NCI-H524 treated with DMSO at 0.1 percent for 48 hours (cell line): ENCODE measurements around the gene AUTS2.
"Not testable (repeated sequence)": the region's sequence is repeated elsewhere in the genome, so short reads cannot be mapped to it uniquely, and the experiment has no call there.

Experiments
- DNase-seq: peaks from one replicate; lab custom pipeline; 2025; lab: John Stamatoyannopoulos, UW

The AUTS2 gene

DNA sequence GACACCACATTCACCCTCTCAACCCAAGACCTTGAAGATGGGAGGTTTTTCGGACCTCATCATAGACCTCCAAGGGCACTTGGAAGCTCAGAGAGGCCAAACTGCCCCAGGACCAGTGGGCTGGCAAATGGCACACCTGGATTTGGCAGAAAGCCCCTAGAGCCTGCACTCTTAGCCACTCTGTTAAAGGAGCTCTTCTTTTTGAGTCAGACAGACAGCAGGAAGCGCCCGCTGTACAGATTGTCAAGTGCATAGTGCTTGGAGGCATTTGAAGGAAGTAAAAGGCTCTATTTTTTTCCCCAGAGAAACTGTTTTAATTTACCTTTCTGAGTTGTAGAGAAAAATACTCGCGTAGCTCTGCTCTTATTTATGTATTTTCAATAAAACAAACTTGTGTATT lies 1125.1 kb downstream of the AUTS2 start:
- DNase-seq = no peak

DNA sequence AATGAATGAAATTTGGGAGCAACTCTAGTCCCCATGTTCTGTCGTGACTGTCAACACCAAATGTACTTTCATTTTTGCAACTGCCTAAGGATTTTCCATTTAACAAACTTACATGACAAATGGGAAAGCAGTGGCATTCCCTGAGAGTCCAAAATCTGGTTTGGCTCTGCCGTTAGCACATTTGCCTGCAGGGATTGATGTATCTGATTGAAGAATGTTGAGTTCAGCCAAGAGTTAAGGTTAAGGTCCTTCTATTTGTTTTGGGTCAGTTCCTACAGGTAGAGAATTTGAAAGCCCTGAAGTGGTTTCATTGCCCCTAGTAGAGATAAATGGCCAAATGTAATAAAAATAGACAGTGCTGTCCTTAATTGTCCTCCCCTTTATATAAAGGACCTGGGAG lies 1127.2 kb downstream of the AUTS2 start:
- DNase-seq = no peak

DNA sequence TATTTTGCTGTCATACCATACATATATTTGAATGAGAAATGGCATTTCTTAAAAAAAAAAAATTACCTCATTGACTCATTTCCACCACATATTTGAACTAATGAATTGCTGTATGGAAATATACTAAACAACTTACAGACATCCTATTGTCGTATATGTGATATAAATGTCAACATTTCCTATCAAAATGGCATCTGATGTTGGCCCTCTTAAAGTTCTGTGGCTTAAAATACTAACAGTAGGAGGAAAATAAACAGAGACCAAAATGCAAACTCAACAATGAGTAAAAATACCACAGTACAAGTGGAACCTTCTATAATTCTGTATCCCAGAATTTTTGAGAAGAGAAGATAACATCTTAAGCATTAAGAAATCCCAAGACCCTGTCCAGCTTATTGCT lies 1128.0 kb downstream of the AUTS2 start:
- DNase-seq = no peak

DNA sequence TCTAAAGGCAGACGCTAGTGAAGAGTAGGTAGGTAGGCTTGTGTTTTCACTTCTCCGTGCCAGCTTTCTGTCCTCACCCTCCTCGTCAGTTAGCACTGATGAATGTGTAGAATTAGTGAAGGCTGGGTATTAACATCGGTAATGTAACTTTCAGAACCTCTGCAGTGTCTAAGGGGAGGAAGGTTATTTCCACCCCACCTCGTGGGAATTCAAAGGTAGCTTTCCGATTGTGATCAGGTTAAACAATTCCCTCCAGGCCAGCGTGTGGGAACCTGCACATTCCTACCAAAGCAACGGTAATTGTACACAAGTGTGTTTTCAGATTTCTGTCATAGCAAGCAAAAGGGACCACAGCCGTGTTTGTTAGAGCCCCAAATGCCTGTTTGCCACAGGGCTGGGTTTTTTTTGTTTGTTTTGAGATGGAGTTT lies 1128.7 kb downstream of the AUTS2 start:
- DNase-seq = no peak

DNA sequence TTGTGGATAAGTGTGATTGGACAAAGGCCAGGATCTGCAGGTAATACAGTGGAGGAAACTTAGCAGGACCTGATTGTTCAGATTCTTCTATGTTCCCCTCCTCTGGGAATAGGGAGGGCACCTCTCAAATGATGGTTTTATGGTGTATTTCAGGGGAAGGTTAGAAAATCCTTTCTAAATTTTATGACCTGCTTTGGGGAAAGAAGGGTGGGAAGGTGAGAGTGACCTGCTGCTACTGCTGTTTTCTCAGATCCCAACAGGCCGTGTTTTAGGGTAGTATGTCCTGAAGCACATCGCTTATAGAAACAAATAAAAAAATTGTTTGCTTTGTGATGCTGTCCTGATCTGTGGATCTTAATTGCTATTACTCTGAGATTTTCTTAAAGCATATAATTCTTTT lies 1129.6 kb downstream of the AUTS2 start:
- DNase-seq = no peak

DNA sequence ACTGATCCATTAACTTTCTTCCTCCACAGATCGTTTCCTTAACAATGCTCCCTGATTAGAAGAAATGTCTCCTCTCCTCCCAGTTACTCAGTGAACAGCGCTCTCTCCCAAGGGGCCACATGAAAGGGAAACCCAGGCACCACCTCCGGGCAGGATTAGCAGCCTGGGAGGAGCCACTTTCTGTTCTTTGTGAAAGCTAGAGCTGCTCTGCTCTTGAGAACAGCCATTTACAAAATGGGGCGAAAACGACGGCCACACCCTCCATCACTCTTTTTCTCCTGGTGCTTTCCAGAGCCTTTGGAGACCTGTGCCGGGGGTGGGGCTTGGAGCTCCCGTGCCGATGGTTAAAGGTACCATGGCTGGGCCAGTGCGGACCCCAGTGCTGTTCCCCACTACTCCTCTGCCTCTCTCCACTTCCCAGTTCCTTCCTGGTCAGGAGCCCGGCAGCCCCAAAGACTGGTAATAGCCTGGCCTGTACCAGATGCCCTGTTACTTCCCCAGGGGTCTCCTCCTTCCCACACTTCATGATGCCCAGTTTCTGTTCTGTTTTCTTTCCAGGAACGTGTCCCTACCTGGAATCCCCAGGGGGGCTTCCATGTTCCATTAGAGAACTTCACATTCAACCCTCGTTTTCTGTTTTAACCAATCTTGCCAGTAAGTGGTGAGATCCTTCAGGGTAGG lies 1130.7 kb downstream of the AUTS2 start:
- DNase-seq = no peak

DNA sequence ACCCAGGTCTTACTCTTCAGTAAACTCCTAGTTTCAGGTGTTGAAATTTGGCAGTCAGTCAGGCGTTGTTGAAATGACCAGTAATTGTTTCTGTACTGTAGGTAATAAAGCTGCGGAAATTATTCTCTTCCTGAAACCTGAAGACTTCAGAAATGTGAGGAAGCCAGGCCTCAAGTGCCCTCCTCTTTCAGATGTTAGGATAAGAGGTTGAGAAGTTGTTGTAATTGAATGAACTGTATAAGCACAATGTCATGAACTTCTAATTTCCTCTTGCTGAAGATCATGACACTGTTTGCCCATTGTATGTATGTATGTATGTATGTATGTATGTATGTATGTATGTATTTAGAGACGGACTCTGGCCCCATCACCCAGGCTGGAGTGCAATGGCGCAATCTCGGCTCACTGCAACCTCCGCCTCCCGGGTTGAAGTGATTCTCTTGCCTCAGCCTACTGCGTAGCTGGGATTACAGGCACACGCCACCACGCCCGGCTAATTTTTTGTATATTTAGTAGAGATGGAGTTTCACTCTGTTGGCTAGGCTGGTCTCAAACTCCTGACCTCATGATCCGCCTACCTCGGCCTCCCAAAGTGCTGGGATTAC lies 1131.4 kb downstream of the AUTS2 start:
- not testable (repeated sequence) for DNase-seq

DNA sequence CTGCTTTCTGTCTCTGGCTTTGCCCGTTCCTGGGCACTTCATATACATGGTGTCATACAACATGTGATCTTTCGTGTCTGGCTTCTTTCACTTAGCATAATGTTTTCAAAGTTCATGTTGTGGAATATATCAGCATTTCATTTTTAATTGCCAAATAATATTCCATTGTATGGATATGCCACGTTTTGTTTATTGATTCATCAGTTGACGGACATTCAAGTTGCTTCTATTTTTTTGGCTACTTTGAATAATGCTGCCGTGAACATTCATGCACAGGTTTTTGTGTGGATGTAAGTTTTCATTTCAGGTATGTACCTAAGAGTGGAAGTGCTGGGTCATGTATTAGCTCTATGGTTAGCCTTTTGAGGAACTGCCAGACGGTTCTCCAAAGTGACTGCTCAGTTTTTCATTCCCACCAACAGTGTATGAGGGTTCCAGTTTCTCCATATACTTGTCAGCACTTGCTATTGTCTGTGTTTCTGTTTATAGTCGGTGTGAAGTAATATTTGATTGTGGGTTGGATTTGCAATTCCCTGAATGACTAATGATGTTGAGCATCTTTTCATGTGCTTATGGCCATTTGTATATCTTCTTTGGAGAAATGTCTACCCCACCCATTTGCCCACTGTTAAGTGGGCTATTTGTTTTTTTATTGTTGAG lies 1132.3 kb downstream of the AUTS2 start:
- no peak for DNase-seq

DNA sequence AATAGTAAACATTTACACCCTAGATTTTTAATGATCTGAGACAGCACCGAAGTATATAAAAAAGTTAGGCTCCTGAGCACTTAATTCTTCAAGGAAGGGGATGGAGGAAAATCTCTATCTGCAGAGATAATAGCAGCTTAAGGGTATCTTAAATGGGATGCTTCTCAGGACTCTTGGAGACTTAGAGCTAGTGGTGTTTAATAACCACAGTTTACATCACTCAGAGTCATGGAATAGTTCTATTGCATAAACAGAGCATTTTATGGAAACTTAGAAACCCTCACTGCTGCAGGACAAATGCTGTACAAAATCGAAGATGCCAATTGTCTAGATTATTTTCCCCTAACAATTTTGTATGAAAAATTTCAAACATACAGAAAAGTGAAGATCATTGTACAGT lies 1134.8 kb downstream of the AUTS2 start:
- DNase-seq = no peak

DNA sequence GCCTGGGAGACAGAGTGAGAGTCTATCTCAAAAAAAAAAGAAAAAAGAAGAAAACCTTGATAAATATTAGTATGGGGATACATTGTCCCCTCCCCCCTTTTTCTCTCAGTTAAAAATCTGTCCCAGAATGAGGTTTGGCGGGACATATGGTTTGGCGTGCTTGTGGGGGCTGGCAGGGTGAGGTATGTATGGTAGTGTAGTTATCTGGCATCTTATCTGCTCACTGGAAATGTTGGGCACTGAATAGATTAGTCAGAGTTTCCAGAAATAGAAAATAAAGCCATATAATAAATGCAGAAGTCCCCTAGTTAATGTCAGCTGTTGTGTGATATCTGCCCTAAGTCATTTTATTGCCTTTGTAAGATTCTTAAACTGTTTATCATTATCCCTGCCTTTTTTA lies 1136.1 kb downstream of the AUTS2 start:
- no peak for DNase-seq

DNA sequence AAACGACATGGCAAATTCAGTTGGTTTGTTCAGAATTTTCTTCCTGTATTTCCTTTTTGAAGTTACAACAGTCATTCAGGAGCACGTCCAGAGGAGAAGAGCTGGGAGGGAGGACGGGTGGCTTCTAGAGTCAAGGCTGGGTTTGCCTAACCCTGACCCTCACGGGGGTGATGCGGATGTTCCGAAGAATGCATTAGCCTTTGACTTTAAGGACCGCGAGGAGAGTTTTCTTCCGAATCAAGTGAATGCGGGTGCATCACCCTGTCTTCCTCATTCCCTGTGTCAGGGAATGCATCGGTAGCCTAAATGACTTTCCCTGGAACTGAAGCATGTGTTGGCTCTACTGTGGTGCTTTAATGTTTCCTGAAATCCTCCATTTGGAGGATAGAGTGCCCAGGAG lies 1137.0 kb downstream of the AUTS2 start:
- no peak for DNase-seq

DNA sequence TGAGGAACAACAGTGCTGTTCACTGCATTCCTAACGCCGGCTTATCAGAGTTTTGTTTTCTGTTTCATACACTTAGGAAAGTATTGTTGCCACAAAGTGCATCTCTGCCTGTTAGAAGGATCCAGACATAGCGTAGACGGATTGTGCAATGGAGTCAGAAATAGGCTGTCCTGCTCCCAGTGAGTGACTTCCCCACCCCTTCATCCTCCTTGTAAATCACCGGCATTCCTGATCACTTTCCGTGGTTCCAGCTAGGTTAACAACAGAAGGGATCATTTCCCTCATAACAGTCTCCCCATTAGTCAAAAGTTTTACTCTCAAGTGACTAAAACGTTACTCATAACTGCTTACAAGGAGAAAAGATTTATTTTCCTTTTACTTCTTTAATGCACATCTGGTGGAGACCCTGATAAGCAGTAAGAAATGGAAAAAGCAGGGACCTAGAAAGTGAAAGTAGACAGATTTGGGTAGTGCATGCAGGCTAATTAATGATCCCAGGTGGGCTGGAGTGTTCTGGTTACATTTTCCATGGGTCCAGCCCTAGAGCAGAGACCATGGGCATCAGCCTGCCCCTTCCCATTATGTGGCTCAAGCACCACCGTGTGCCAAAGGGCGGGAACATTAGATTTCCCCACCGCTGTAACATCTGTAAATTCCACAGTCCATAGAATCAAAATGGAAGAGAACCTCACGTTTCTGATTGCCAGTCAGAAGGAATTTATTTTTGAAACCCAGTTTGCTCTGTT lies 1138.6 kb downstream of the AUTS2 start:
- DNase-seq = no peak

DNA sequence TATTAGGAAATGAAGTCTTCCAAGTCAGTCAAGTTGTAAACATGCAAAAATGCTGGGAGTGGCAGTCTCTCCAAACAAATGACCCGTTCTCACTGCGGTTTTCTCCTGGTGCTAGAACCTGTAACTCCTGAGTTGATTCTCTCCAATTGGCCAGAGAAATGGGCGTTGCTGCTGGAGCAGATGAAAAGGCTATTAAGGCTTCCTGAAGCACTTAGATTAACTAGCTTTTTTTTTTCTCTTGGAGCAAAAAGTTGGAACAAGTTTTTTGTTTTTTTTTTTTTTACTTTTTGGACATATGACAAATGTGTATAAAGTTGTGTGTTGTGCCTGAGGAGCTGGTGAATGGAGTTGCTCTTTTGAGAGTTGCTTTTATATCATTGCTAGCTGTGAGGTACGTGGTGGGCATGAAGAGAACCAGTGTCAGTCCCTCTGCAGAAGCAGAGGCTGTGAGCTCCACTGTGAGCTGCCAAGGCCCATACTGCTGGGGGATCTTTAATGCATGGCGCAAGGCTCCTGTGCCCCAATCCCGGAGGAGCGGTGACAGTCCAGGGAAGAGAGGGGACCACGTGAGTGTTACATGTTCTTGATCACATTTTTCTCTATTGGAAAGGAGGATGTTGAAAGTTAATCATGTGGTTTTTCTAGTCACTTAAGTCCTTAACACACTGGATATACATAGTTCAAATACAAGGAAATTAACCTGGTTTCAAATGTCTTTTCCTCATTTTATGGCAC lies 1140.0 kb downstream of the AUTS2 start:
- no peak for DNase-seq

DNA sequence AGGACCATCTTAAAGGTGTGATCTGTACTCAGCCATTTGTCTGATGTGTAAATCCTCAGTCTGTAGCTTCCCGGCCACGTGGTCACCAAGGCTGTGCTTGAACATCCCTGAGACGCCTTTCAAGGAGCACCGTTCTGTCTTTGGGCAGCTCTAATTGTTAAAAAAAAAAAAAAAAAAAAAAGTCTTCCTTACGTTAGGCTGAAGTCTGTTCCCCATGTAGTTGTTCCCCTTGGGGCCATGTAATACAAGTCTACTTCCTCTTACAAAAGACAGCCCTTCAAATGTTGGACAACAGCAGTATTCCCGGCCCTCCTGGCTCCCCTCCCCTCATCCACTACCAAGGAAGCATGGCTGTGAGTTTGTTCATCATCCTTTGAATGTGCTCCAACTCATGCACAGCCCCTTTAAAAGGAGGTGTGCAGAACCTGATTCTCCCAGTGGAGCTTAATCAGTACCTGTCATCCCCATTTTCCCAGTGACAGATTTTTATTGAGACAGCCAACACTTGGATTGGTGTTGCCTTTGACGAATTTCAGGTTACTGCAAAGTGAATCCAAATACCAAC lies 1141.5 kb downstream of the AUTS2 start:
- no peak for DNase-seq

DNA sequence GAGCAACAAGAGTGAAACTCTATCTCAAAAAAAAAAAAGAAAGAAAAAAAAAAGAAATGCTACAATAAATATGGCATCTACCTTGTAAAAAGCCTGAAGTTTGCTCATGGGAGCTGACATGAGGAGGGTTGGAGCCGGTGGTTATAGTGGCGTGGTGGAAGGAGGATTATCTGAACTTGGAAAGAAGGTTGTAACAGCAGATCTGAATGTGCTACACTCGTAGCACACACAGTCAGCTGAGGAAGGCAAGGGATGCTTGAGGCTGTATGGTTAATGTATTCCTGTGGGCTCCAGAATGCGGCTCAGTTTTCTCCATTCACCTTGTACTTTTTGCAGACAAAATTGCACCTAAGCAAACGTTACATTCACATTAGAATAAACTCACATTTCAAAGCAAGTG lies 1143.4 kb downstream of the AUTS2 start:
- no peak for DNase-seq

DNA sequence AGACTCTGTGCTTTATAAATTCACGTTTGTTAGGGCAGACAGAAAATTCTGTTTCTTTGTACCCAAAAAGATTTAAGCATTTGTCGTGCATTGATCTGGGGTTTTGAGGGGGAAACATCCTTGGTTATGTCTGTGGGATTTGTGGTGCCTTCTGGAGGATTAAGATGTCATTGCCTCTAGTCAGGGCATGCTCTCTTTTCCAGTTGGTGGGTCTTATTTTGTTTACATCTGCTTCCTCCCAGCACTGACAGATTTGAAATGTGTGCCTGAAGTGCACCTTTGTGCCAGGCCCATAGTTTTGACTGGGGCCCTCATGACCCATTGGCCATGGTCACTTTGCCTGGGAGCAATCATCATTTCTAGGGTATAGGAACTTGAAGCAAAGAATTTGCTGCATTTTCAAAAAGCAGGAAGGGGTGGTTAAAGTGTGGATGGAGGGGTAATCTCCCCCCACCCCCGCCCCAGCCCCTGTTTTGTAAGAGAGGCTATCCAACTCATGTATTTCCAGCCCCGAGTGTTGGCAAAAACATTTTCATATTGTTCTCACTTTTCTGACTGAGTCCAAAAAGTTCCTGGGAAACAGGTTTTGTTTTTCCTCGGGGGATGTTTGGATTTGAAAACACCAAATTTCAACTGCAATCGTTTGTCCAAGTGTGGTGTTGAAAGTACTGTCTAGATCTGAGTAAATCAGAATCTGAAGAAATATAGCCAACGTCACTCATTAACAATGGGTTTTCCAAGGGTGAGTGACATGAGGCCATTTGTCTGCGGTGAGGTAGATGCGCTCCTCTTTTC lies 1145.5 kb downstream of the AUTS2 start:
- DNase-seq = no peak

DNA sequence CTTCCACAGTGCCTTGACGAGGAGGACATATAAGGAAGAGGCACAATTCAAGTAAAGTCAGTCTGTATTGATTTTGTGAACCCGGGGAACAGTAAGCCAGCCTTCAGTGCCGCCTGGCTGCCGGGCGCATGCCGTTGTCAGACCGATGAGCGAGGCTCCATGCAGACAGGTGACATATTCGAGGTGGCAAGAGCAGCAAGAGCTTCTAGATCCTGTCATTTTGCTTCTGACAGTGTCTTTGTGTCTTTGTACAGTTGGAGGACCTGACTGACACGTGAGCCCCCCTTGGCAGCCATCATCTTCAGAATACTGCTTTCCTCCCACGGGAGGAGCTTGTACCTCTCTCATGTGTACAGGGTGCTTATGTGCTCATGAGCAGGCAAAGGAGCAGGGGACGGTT lies 1146.2 kb downstream of the AUTS2 start:
- no peak for DNase-seq

DNA sequence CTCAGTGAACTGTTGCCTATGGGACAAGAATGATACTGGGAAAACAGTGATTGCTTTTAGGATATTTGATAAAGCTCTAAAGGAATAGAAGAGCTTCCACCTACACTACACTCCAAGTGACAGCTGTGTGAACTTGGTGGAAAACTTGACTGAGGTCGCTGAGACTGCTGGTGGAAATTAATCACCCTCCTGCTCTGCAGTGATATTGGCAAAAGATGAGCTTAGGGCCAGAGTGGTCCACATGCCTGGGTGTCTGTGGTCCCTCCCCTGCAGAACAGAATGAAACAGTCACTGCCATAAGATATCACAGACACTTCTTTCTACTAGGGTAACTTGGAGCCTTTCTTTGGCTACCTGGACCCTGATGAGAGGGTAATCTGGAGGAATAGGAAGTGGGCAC lies 1151.6 kb downstream of the AUTS2 start:
- no peak for DNase-seq

DNA sequence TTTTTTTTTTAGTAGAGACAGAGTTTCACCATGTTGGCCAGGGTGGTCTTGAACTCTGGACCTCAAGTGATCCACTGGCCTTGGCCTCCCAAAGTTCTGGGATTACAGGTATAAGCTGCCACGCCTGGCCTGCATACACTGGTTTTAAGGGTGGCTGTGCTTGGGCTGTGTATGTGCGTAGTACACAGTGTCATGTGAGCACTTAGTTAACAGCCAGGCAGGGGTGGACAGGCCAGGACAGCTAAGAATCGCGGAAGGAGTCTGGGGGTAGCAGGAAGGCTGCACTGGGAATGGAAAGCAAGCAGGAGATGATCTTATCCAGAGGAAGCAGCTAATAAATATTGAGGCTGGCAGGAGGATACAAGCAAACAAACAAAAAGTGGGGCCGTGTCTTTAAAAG lies 1153.6 kb downstream of the AUTS2 start:
- no peak for DNase-seq

DNA sequence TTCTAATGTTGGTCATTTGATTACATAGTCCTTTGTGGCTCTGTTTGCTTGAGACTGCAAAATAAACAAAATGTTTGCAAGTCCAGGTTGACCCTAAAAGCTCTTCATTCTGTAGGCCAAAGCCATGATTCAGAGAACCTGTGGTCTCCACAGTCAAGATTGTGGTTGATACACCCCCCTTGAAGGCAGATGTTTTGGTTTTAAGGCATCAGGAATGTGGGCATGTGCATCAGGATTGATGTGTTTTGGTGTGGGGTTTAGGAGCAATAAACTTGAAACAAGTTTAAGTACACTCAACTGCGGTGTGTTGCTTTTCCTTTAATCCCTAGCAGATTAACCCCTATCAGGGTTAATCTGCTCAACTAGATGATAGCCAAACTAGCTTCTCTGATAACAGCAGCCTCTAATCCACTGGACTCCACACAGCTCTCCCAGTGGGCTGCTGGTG lies 1154.5 kb downstream of the AUTS2 start:
- peak; percentile 19 for DNase-seq

DNA sequence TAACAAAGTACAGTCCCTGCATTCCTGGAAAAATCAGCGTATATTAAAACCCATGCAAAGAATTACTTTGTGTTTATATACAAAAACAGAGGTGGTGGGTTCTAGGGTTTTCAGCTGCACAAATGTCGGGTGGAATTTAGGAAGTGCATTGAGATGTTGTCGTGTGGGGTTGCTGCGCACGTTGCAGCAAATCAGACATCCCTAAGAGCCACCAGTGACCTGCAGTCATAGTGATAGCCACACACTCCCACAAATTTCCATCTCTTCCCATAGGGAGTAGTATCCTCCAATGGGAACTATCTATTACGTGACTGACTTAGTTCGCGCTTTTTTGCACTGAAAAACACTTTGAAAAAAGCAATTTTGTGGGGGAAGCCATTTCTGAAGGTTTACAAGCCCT lies 1158.5 kb downstream of the AUTS2 start:
- no peak for DNase-seq
